HEK293T (cell line): Measurements from ENCODE around the gene GABRG3.

Source experiments
- CTCF ChIA-PET: fragments of 350-600 bp; formaldehyde crosslinking; extraction: SDS; loops from one replicate; lab custom pipeline; 2021; ENCODE audit warnings: antibody characterized with exemption, inconsistent platforms; lab: Yijun Ruan, JAX
- POLR2A ChIA-PET: fragments of 350-600 bp; formaldehyde crosslinking; extraction: SDS; loops from one replicate; lab custom pipeline; 2020; ENCODE audit warnings: antibody characterized with exemption, inconsistent platforms; lab: Yijun Ruan, JAX
- DNase-seq: peaks from one replicate; pipeline ENCODE4 v3.0.0; 2012; ENCODE audit warnings: mixed read lengths; ENCODE audit errors: extremely low spot score
- ARNT ChIP-seq: fragments of 450-650 bp; IDR thresholded peaks from 2 replicates; pipeline ENCODE4 v1.6.1; 2017; ENCODE audit warnings: mild to moderate bottlenecking
- BHLHE40 ChIP-seq: fragments of 450-650 bp; IDR thresholded peaks from 2 replicates; pipeline ENCODE4 v1.6.1; 2016; ENCODE audit warnings: mild to moderate bottlenecking, moderate library complexity, borderline replicate concordance
- CTBP1 ChIP-seq: fragments of 450-650 bp; IDR thresholded peaks from 2 replicates; pipeline ENCODE4 v1.6.1; 2016; ENCODE audit warnings: borderline replicate concordance
- ELF4 ChIP-seq: fragments of 450-650 bp; IDR thresholded peaks from 2 replicates; pipeline ENCODE4 v1.6.1; 2017; ENCODE audit warnings: antibody characterized with exemption
- FOXA1 ChIP-seq: fragments of 450-650 bp; IDR thresholded peaks from 2 replicates; pipeline ENCODE4 v1.6.1; 2016; ENCODE audit warnings: mild to moderate bottlenecking
- FOXK2 ChIP-seq: fragments of 450-650 bp; IDR thresholded peaks from 2 replicates; pipeline ENCODE4 v1.6.1; 2016; ENCODE audit warnings: mild to moderate bottlenecking
- FOXM1 ChIP-seq: fragments of 450-650 bp; IDR thresholded peaks from 2 replicates; pipeline ENCODE4 v1.6.1; 2017; ENCODE audit warnings: mild to moderate bottlenecking, borderline replicate concordance
- HDGF ChIP-seq: fragments of 450-650 bp; IDR thresholded peaks from 2 replicates; pipeline ENCODE4 v1.6.1; 2017; ENCODE audit warnings: antibody characterized with exemption, borderline replicate concordance
- L3MBTL2 ChIP-seq: fragments of 450-650 bp; conservative IDR thresholded peaks from 2 replicates; pipeline ENCODE4 v1.6.1; 2016; ENCODE audit warnings: mild to moderate bottlenecking
- LEF1 ChIP-seq: fragments of 450-650 bp; IDR thresholded peaks from 2 replicates; pipeline ENCODE4 v1.6.1; 2017; ENCODE audit warnings: mild to moderate bottlenecking, borderline replicate concordance
- NFRKB ChIP-seq: fragments of 450-650 bp; IDR thresholded peaks from 2 replicates; pipeline ENCODE4 v1.6.1; 2016; ENCODE audit warnings: mild to moderate bottlenecking, moderate library complexity
- SP1 ChIP-seq: fragments of 450-650 bp; IDR thresholded peaks from 2 replicates; pipeline ENCODE4 v1.6.1; 2017
- SUZ12 ChIP-seq: fragments of 450-650 bp; IDR thresholded peaks from 2 replicates; pipeline ENCODE4 v1.6.1; 2016; ENCODE audit warnings: mild to moderate bottlenecking
- TARDBP ChIP-seq: fragments of 450-650 bp; IDR thresholded peaks from 2 replicates; pipeline ENCODE4 v1.6.1; 2016
- ZNF384 ChIP-seq: fragments of 450-650 bp; IDR thresholded peaks from 2 replicates; pipeline ENCODE4 v1.6.1; 2016
- TF ChIP-seq, protein P1 (sequence below): fragments of 450-650 bp; IDR thresholded peaks from 2 replicates; pipeline ENCODE4 v1.6.1; 2016

The GABRG3 gene

DNA sequence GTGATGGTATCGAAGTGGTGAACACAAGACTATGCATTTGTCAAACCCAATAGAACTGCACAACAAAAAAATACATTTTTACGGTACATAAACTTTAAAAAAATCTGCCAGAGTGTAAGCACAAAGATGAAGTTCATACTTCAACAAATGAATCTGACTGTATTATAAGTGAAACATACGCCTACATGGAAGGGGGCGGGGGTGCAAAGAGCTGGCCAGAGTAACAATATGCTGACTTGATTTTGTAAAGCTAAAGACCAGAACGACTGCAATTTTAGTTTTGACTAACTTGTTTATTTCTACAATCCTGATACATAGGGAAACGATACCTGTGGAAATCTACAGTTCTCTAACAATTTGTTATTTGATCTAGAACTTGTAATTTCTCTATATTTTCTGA, 426.0 kb downstream of the GABRG3 start:
- no peak for DNase-seq
- CTCF ChIA-PET = no interaction called here
- TF ChIP-seq ARNT (no peak), BHLHE40 (no peak), FOXA1 (no peak), CTBP1 (no peak), L3MBTL2 (no peak)
- POLR2A ChIA-PET = no interaction called here

DNA sequence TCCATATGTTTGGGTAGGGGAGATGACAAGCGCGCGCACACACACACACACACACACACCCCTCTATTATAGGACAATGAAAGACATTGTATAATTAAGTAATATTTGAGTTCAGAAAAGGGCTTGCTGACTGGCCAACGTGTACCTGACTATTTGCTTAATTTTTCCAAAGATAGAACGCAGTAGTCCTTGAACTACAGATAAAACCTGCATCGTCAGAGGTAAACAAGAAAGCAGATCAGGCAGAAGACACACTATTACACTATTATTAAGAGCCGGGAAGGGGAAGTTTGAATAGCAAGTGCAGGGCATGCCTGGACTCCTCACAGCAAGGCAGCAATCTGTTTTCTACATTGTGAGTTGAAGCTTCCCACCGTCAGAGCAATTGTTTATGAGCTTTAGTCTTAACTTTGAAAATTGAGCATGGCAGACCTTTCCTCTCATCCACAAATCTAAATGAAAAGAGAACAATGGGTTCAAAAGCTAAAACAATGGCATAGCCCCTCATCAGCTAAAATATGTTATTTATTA, 427.7 kb downstream of the GABRG3 start:
- CTCF ChIA-PET = no interaction called here
- DNase-seq = no peak
- POLR2A ChIA-PET = no interaction called here
- no peak for TF ChIP-seq TARDBP
- no peak for TF ChIP-seq L3MBTL2
- no peak for TF ChIP-seq HDGF
- no peak for TF ChIP-seq CTBP1
- no peak for TF ChIP-seq ELF4
- TF ChIP-seq LEF1 = no peak

DNA sequence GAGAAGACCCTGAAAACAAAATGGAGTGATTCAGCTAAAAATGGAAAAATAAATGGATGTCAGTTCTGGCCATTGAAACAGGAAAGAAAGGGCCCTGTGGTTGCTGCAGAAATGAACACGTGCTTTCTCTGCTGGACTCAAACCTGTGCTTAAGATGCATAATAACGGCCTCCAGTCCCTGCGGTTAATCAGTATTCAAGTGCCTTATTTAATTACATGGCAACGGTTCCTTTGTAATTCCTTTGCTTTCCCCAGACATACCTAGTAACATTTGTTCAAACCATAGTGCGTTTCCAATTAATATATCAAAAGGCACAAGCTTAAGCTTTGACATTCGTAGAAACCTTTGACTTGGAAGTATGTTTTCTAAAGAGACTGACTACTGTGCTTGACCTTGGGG, 428.3 kb downstream of the GABRG3 start:
- ChIA-PET CTCF (no interaction called here), POLR2A (no interaction called here)
- TF ChIP-seq FOXA1 (no peak), TARDBP (no peak), FOXK2 (no peak), SUZ12 (no peak)
- DNase-seq = no peak

DNA sequence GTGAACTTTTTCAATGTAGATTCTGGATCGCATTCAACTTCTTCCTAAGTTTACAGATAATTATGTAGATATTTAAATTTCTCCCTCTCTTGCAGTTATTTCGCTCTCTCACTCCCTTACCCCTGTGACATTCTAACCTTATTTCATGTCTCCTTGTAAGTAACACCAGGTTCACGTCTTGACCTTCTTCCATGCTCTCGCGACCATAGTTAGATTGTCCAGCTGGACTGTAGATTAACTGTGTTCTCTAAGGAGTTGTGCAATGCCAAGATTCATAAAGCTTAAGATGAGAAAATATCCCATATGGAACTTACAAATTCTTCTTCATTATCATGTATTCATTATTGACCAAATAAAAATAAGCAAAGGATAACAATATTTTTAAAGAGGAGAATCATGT, 430.5 kb downstream of the GABRG3 start:
- POLR2A ChIA-PET = no interaction called here
- no peak for DNase-seq
- TF ChIP-seq L3MBTL2 = no peak
- TF ChIP-seq SP1 = no peak
- TF ChIP-seq BHLHE40 = no peak
- no peak for TF ChIP-seq FOXA1
- TF ChIP-seq, protein P1, sequence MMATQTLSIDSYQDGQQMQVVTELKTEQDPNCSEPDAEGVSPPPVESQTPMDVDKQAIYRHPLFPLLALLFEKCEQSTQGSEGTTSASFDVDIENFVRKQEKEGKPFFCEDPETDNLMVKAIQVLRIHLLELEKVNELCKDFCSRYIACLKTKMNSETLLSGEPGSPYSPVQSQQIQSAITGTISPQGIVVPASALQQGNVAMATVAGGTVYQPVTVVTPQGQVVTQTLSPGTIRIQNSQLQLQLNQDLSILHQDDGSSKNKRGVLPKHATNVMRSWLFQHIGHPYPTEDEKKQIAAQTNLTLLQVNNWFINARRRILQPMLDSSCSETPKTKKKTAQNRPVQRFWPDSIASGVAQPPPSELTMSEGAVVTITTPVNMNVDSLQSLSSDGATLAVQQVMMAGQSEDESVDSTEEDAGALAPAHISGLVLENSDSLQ = no peak
- TF ChIP-seq LEF1 = no peak
- no peak for TF ChIP-seq FOXK2
- no peak for TF ChIP-seq SUZ12
- TF ChIP-seq HDGF = no peak
- CTCF ChIA-PET = no interaction called here

DNA sequence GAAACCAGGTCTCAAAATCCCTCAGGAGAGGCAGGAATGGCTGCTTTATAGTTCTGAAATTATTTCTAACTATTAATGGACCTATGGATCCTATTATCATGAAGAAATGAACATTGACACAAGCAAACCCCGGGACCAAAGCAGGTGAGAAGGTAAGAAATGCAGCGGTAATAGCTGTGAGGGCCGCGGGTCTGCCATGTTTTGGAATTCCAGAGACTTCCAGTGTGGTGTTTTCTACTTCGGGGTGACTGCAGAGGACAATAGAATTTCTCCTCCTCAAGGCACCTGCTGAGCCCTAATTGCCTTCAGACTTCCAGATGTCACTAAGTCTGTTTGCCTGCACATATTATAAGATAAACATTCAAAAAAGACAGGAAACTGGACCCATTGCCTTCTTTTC, 437.4 kb downstream of the GABRG3 start:
- ChIA-PET POLR2A (no interaction called here), CTCF (no interaction called here)
- TF ChIP-seq SUZ12 = no peak
- no peak for TF ChIP-seq ARNT
- no peak for TF ChIP-seq BHLHE40
- TF ChIP-seq TARDBP = no peak
- no peak for TF ChIP-seq FOXA1
- TF ChIP-seq, protein P1 = no peak
- no peak for TF ChIP-seq L3MBTL2
- no peak for TF ChIP-seq FOXK2
- TF ChIP-seq FOXM1 = no peak
- TF ChIP-seq LEF1 = no peak
- TF ChIP-seq ELF4 = no peak
- no peak for TF ChIP-seq NFRKB
- no peak for TF ChIP-seq ZNF384
- no peak for TF ChIP-seq HDGF
- no peak for TF ChIP-seq CTBP1
- DNase-seq = no peak

DNA sequence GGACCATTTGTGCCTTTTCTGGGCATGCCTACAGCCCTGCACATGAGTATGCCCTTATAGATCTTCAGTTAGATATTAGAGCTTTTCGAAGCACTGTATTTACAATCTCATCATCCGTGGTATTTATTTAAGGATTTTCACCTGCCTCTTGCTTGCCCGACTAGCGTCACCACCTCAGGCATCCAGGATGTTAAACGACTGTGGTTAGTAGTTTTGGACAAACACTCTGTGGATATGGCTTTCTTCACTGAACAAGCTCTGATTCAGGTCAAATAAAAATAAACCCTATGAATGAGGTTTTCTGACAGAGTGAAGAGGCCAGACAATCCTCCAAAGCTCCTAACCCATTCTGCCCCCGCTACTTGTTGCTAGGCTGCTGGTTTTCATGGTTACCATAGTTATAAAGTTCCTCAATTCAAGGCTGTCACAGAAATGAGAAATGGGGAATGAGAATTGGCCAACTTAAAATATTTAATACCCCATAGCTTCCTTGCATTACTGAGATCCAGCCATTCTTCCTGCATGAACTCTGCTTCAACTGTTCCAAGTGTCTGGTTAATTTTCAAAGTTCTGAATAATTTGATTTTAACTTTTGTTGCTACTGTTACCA, 440.1 kb downstream of the GABRG3 start:
- no peak for TF ChIP-seq ELF4
- DNase-seq = no peak
- ChIA-PET CTCF (no interaction called here), POLR2A (no interaction called here)

DNA sequence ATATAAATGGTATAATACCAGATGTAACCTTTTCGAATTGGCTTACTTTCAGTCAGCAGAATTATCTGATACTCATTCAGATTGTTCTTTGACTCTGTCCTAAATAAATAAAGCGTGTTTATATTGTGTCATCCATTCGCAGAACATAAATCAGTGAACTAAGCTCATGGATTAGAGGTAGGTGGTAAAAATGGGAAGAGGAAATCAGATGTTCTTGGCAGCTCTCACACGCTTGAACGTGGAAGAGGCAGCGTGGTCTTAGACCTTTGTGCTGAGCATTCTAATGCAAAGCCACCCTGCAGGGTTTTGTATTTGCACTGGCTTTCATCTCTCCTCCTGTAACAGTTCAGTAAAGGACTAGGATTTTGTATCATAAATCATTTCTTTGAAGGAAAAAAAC, 441.4 kb downstream of the GABRG3 start:
- DNase-seq = no peak
- CTCF ChIA-PET = no interaction called here
- POLR2A ChIA-PET = no interaction called here
- no peak for TF ChIP-seq FOXA1
- TF ChIP-seq, protein P1 = no peak
